ENCODE data around the gene TRIM22.

DNA sequence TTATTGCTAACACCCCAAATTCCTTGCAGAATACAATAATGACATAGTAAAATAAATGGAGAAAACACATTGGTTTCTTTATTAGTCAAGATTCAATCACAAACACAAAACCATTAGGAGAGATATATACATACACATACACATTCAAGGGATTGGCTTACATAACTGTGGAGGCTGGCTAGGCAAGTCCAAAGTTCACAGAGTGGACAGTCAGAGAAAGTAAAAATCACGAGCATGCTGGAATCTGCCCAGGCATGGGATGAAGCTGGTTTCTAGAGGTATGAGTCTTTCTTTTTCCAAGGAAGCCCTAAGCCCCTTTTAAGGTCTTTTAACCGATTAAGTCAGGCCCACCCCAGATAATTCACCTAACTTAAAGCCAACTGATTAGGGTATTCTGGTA, 33.0 kb downstream of the TRIM22 start:
- TF ChIP-seq, protein P1, sequence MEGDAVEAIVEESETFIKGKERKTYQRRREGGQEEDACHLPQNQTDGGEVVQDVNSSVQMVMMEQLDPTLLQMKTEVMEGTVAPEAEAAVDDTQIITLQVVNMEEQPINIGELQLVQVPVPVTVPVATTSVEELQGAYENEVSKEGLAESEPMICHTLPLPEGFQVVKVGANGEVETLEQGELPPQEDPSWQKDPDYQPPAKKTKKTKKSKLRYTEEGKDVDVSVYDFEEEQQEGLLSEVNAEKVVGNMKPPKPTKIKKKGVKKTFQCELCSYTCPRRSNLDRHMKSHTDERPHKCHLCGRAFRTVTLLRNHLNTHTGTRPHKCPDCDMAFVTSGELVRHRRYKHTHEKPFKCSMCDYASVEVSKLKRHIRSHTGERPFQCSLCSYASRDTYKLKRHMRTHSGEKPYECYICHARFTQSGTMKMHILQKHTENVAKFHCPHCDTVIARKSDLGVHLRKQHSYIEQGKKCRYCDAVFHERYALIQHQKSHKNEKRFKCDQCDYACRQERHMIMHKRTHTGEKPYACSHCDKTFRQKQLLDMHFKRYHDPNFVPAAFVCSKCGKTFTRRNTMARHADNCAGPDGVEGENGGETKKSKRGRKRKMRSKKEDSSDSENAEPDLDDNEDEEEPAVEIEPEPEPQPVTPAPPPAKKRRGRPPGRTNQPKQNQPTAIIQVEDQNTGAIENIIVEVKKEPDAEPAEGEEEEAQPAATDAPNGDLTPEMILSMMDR (IDR thresholded peaks at IDR 0.05): no peak
- TF ChIP-seq POLR2A (IDR thresholded peaks at IDR 0.05): no peak
- TF ChIP-seq POLR2AphosphoS5 (IDR thresholded peaks at IDR 0.05): no peak
